Stomach (tissue), 4 donors: ENCODE measurements around the gene KNOP1.

Experiments
- CTCF ChIP-seq, 7 experiments: fragments of 450-650 bp in 4 of 7; fragments of 200-600 bp in 3 of 7; sonication (generic) in 3 of 7; IDR thresholded peaks; one replicate each; pipeline ENCODE4 v1.5.1; 2016 to 2019; ENCODE audit warnings: antibody characterized with exemption in 7 of 7, control low read depth in 2 of 7, mild to moderate bottlenecking in 1 of 7
- POLR2A ChIP-seq, 4 donors: fragments of 450-650 bp; IDR thresholded peaks; one replicate each; pipeline ENCODE4 v1.6.1; 2016; ENCODE audit warnings: antibody characterized with exemption in 4 of 4, control low read depth in 2 of 4, mild to moderate bottlenecking in 1 of 4, moderate library complexity in 1 of 4

DNA sequence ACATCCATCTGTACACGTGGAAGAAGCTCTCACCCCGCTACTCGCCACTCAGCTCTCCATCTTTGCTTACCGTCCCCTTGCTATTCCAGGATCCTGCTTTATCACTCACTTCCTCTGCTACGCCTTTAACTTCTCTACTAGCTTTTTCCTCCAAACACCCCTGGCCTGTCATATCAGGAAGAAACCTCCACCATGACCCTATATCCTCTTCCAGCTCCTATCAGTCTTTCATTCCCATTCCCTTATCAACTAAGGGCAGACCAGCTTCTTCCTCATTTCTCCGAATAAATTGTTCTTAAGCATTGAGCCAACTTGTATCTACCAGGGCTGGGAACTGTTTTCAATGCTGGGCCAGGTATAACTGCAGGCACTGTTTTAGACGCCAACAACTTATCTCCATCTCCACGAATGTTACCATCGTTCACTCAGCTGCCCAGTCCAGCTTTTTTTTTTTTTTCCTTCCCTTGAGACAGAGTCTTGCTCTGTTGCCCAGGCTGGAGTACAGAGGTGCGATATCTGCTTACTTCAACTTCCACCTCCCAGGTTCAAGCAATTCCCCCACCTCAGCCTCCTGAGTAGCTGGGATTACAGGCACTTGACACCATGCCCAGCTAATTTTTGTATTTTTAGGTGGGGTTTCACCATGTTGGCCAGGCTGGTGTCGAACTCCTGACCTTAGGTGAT lies 4.4 kb upstream of the KNOP1 start:
- no peak for TF ChIP-seq POLR2A (IDR thresholded peaks at IDR 0.05)
- no peak for TF ChIP-seq CTCF (IDR thresholded peaks at IDR 0.05)
